Glutamatergic neuron (in vitro differentiated cells): ENCODE measurements around the gene CXCR6. TPM values are rescaled to one million over a fixed set of nuclear protein-coding genes. Genes with fewer than 3 reads are reported as not detected.

Experiments
- DNase-seq: peaks from one replicate; pipeline ENCODE4 v3.0.0; 2022
- H3K27ac Mint-ChIP-seq: one replicate; pipeline ENCODE4 v1.8.0; 2020; ENCODE audit warnings: mild to moderate bottlenecking, mixed read lengths, inconsistent platforms; ENCODE audit not compliant: unreplicated experiment
- H3K27me3 Mint-ChIP-seq: one replicate; pipeline ENCODE4 v1.8.0; 2020; ENCODE audit warnings: mild to moderate bottlenecking, moderate library complexity, mixed read lengths, inconsistent platforms; ENCODE audit not compliant: unreplicated experiment
- H3K36me3 Mint-ChIP-seq: one replicate; pipeline ENCODE4 v1.8.0; 2020; ENCODE audit warnings: mild to moderate bottlenecking, mixed read lengths, inconsistent platforms; ENCODE audit not compliant: unreplicated experiment
- H3K4me1 Mint-ChIP-seq: one replicate; pipeline ENCODE4 v1.8.0; 2020; ENCODE audit warnings: mild to moderate bottlenecking, low read depth, mixed read lengths, inconsistent platforms; ENCODE audit not compliant: unreplicated experiment
- H3K4me3 Mint-ChIP-seq: one replicate; pipeline ENCODE4 v1.8.0; 2020; ENCODE audit warnings: mild to moderate bottlenecking, mixed read lengths, inconsistent platforms; ENCODE audit not compliant: unreplicated experiment
- H3K9me3 Mint-ChIP-seq: one replicate; pipeline ENCODE4 v1.8.0; 2020; ENCODE audit warnings: mild to moderate bottlenecking, moderate library complexity, mixed read lengths, inconsistent platforms; ENCODE audit not compliant: unreplicated experiment
- CTCF ChIP-seq: fragments of 200-600 bp; sonication (generic); IDR thresholded peaks from one replicate; pipeline ENCODE4 v1.5.0; 2021; ENCODE audit not compliant: partially characterized antibody, unreplicated experiment
- total RNA-seq: library from RNA; stranded (reverse); fragmentation: NEBNext Ultra II Directional; extraction: Animal tissue kit (Norgen Biotek cat#: 25700); gene quantifications from one replicate; pipeline ENCODE4 v1.2.1, GENCODE V29; 2021; ENCODE audit not compliant: unreplicated experiment

The CXCR6 gene
- total RNA-seq, 1 donor from 2014 or later = not detected

- Mint-ChIP-seq H3K27me3 (peaks cover 3% of the 10 kb centered on the region), H3K9me3 (peaks cover 2% of the 10 kb centered on the region), H3K27ac (no peak overlapping the region), H3K4me3 (no peak overlapping the region), H3K4me1 (no peaks in the 10 kb centered on the region), H3K36me3 (peaks cover 7% of the 10 kb centered on the region)
- no peak for TF ChIP-seq CTCF
- DNase-seq = no peak
Observed at GRCh38 chr3:45909542-45909941, 33.7 kb upstream of the CXCR6 start.

DNA sequence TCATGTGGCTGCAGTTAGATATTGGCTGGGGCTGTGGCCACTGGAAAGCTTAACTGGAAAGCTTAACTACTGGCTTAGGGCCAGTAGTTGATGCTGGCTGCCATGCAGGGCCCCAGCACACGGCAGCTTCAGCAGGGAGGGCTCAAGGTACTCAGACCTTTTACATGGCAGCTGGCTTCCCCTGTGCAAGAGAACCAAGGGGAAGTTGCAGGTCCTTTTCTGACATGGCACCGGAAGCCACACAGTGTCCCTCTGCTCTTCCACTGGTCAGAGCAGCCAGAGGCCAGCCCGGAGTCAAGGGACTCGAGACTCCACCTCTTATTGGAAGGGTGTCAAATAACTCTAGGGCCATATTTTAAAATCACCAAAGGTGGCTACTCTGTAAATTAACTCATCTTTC lies 32.4 kb upstream of the CXCR6 start:
- Mint-ChIP-seq H3K27me3 (peaks cover 3% of the 10 kb centered on the region), H3K36me3 (no peaks in the 10 kb centered on the region), H3K4me3 (no peak overlapping the region), H3K4me1 (no peaks in the 10 kb centered on the region), H3K27ac (no peak overlapping the region), H3K9me3 (peaks cover 2% of the 10 kb centered on the region)
- no peak for TF ChIP-seq CTCF
- DNase-seq = no peak

DNA sequence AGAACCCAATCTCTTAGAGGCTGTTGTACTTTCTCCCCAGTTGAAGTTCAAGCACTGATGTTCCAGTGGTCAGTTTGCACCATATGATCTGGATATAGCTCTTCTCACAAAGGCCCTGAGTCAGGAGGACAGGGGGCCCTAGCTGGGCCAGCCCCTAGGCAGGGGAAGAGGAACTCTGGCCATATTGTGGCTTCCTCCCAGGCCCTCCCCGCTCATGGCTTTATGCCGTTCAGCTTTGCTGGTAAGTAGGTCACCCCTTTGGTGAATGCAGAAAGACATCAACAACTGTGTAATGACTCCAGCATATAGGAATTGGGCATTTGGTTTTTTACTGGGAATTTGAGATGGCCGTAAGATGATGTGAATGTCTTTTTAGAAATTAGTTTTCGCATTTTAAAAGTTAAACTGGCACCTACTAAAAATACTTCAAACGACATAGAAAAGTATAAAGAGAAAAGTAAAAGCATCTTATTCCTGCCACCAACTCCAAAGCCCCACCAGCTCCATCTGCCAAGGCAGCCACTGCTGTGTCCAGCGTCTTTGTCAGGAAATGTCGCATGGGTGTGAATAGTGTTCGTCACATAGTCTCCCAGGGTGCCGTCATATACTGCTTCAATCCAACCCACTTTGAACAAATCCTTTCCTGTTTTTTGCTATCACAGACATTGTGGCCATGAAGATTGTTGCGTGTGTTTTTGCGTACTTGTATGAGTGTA lies 31.6 kb upstream of the CXCR6 start:
- Mint-ChIP-seq H3K27me3 (peaks cover 3% of the 10 kb centered on the region), H3K9me3 (peaks cover 2% of the 10 kb centered on the region), H3K27ac (no peak overlapping the region), H3K36me3 (no peaks in the 10 kb centered on the region), H3K4me1 (no peaks in the 10 kb centered on the region), H3K4me3 (no peak overlapping the region)
- no peak for TF ChIP-seq CTCF
- DNase-seq = no peak

DNA sequence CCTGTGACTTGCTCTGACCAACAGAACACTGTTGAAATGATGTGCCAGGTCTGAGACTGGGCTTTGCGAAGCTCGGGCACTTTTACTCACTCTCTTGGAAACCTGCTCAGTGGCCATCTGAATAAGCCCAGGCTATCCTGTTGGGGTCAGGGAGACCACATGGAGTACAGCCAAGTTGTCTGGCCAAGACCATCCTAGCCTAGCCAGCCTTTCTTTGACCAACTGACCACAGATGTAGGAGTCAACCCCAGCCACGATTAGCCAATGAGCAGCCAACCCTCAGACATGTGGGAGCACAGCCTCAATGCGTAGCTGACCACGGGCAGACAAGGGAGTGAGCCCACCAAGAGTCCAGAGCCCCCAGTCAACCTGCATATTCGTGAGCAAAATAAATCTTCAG lies 30.8 kb upstream of the CXCR6 start:
- no peak for DNase-seq
- Mint-ChIP-seq H3K9me3 (peaks cover 2% of the 10 kb centered on the region), H3K27me3 (peaks cover 3% of the 10 kb centered on the region), H3K27ac (no peak overlapping the region), H3K4me3 (no peak overlapping the region), H3K4me1 (no peaks in the 10 kb centered on the region), H3K36me3 (no peaks in the 10 kb centered on the region)
- TF ChIP-seq CTCF = no peak

DNA sequence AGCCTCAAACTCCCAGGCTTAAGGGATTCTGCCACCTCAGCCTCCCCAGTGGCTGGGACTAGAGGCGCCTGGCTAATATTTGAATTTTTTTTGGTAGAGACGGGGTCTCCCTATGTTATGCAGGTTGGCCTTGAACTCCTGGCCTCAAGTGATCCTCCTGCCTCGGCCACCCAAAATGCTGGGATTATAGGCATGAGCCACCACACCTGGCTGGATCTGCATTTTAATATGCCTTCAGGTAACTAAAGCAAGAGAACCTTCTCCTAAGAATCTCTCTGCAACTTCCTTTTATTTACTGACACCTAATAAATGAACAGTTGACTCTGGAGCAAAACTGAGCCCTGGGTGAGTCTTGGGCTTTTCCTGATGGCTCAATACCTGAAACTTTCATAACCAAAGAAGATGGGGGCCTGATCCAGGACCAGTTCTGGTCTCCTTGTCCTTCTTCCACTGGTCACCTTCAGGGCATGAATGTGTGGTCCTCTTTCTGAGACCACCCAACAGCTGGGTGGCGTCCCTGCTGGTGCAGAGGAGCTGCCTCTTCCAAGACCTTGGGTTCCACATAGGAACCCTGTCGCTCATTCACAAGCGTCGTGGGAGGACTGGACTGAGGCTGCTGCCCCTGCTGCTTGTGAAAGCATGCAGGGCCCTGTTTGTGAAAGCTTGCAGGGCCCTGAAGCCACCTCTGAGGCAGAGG lies 28.8 kb upstream of the CXCR6 start:
- Mint-ChIP-seq H3K4me3 (no peak overlapping the region), H3K27ac (no peak overlapping the region), H3K36me3 (no peaks in the 10 kb centered on the region), H3K9me3 (peaks cover 4% of the 10 kb centered on the region), H3K27me3 (peaks cover 3% of the 10 kb centered on the region), H3K4me1 (no peaks in the 10 kb centered on the region)
- no peak for DNase-seq
- TF ChIP-seq CTCF = no peak
